ENCODE results near the gene AMOTL2.

GRCh38 chr3:134378818-134379217 lies 4.6 kb upstream of the AMOTL2 start:
- TF ChIP-seq EZH2 (IDR thresholded peaks at IDR 0.05; ENCODE audit: insufficient read depth, poor library complexity, severe bottlenecking) (no peak), EZH2phosphoT487 (IDR thresholded peaks at IDR 0.05; ENCODE audit: insufficient read depth, low read depth) (no peak)
